ENCODE measurements around the gene NEMP2. TPM values are rescaled to one million over a fixed set of nuclear protein-coding genes. Genes with fewer than 3 reads are reported as not detected.

The NEMP2 gene
- polyA plus RNA-seq, 2 of the 4 experiments (the other 2 are of a cell fraction), result 7.1 to 22.0 TPM

GRCh38 chr2:190527214-190527613, 7.3 kb downstream of the NEMP2 start:
- DNase-seq (ENCODE audit: low read depth in 1 of 2, low spot score in 1 of 2) (no peak), ATAC-seq (no peak), FAIRE-seq (no peak)
- CTCF ChIA-PET, result no interaction called here
- no peak for TF ChIP-seq MAFK (IDR thresholded peaks at IDR 0.05; ENCODE audit: partially characterized antibody)
- no peak for TF ChIP-seq CTCF (IDR thresholded peaks at IDR 0.05)
- no peak for TF ChIP-seq PBX3 (IDR thresholded peaks at IDR 0.05)
- TF ChIP-seq HOXB5 (CRISPR knock-in tag; IDR thresholded peaks at IDR 0.05), result no peak
- no peak for TF ChIP-seq TFCP2L1 (CRISPR knock-in tag; IDR thresholded peaks at IDR 0.05)
- TF ChIP-seq RCOR1 (IDR thresholded peaks at IDR 0.05; ENCODE audit: low read depth, low read length), result no peak
- no peak for TF ChIP-seq NPAS2 (CRISPR knock-in tag; IDR thresholded peaks at IDR 0.05; ENCODE audit: borderline replicate concordance)
- no peak overlapping the region for H3K4me3 ChIP-seq
- WGBS (ENCODE audit: missing lambda C conversion rate), result 94% methylated on average over 4 of the region's 4 CpGs
- no peak overlapping the region; the same call in 2 of the 3 replicates for H3K4me2 ChIP-seq
- peak overlapping the region in 1 of 2 experiments; percentile 82; a peak in 4 of 6 replicates for H3K27ac ChIP-seq
- H3K9me3 ChIP-seq, result no peaks in the 10 kb centered on the region
- H3K4me1 ChIP-seq, result peaks cover 35% of the 10 kb centered on the region
- POLR2A ChIA-PET, result no interaction called here

DNA sequence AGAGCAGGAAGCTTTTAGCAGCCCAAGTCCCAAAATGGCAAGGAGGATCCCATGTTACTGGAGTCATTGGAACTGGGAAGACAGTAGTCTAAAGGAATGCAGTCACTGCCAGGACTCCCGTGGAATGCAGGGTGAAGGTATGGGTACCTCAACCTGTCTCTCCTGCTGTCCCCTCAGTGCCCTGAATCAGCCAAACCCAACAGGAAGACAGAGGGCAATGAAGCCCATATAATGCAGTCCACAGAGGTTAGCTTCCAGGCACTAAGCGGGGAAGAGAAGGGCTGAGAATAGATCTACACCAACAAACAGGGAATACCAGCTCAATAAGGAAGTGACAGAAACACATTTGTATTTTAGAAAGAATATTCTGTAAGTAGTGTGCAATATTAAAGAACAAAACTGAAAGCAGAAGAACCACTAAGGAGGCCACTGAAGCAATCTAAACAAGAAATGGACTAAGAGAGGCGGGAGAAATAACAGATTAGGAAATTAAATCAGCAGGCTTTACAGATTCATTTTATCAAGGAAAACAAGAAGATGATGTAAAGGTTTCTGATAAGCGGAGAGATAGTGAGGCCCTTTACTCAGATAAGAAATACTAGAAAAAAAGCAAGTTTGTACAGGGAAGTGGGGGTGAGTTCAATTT, 8.3 kb downstream of the NEMP2 start:
- TF ChIP-seq ESRRA (IDR thresholded peaks at IDR 0.05; ENCODE audit: borderline replicate concordance, low read length) (no peak), CEBPB (IDR thresholded peaks at IDR 0.05) (no peak), FOSL2 (IDR thresholded peaks at IDR 0.05) (no peak), FOSL2 (CRISPR knock-in tag; IDR thresholded peaks at IDR 0.05) (no peak), ZC3H11A (IDR thresholded peaks at IDR 0.05) (no peak), HOXB5 (CRISPR knock-in tag; IDR thresholded peaks at IDR 0.05) (no peak), USF2 (IDR thresholded peaks at IDR 0.05) (no peak), CBX8 (IDR thresholded peaks at IDR 0.05) (no peak), RARB (CRISPR knock-in tag; IDR thresholded peaks at IDR 0.05) (no peak), CTCF (IDR thresholded peaks at IDR 0.05) (no peak), PBX3 (IDR thresholded peaks at IDR 0.05) (no peak), ZNF302 (CRISPR knock-in tag; IDR thresholded peaks at IDR 0.05) (no peak), HDAC2 (IDR thresholded peaks at IDR 0.05) (no peak), HMGXB4 (CRISPR knock-in tag; IDR thresholded peaks at IDR 0.05; ENCODE audit: borderline replicate concordance) (no peak), REST (IDR thresholded peaks at IDR 0.05) (no peak), PHF8 (IDR thresholded peaks at IDR 0.05; ENCODE audit: borderline replicate concordance, low read depth) (no peak), HES2 (IDR thresholded peaks at IDR 0.05) (no peak), NFE2L2 (conservative IDR thresholded peaks at IDR 0.05; ENCODE audit: low read length) (no peak), TP53 (CRISPR knock-in tag; IDR thresholded peaks at IDR 0.05) (no peak)
- Histone ChIP-seq H3K4me2 (no peak overlapping the region), H3K4me3 (no peak overlapping the region), H3K9me3 (no peaks in the 10 kb centered on the region), H3K27ac (peak overlapping the region in 1 of 2 experiments; percentile 58; a peak in 3 of 6 replicates), H3K4me1 (peaks cover 31% of the 10 kb centered on the region)
- ATAC-seq (no peak), DNase-seq (ENCODE audit: low read depth in 1 of 2, low spot score in 1 of 2) (no peak), FAIRE-seq (no peak)
- ChIA-PET POLR2A (no interaction called here), CTCF (no interaction called here)
- 91% methylated on average over 4 of the region's 4 CpGs for WGBS (ENCODE audit: missing lambda C conversion rate)

Data from A549 (cell line).